Panc1 (cell line): ENCODE results near the gene ZSCAN21.

Experiments used
- CTCF ChIP-seq: fragments of 450-650 bp; IDR thresholded peaks from 2 replicates; pipeline ENCODE4 v1.5.1; 2017; ENCODE audit warnings: mild to moderate bottlenecking
- POLR2AphosphoS5 ChIP-seq: IDR thresholded peaks from 2 replicates; pipeline ENCODE4 v1.6.1; 2012; ENCODE audit warnings: mild to moderate bottlenecking, low read depth, low read length, moderate library complexity
- REST ChIP-seq, 2 experiments: IDR thresholded peaks; 2 replicates each; pipeline ENCODE4 v1.6.1; 2011 to 2012; ENCODE audit warnings: low read depth in 2 of 2, control low read depth in 1 of 2, low read length in 1 of 2, mild to moderate bottlenecking in 1 of 2, moderate library complexity in 1 of 2; ENCODE audit not compliant: insufficient read depth in 1 of 2
- SIN3A ChIP-seq: IDR thresholded peaks from 2 replicates; pipeline ENCODE4 v1.6.1; 2012; ENCODE audit warnings: low read depth, mild to moderate bottlenecking, low read length, moderate library complexity, borderline replicate concordance; ENCODE audit not compliant: insufficient read depth
- TCF7L2 ChIP-seq: IDR thresholded peaks from 2 replicates; pipeline ENCODE4 v1.6.1; 2011; ENCODE audit warnings: mild to moderate bottlenecking, low read depth, low read length, inconsistent platforms

GRCh38 chr7:100027197-100027596 lies 22.4 kb upstream of the ZSCAN21 start:
- no peak for TF ChIP-seq CTCF
- TF ChIP-seq REST (IDR thresholded peaks at IDR 0.05; ENCODE audit: insufficient read depth in 1 of 2, low read depth in 2 of 2, low read length in 1 of 2), result no peak
- TF ChIP-seq POLR2AphosphoS5, result no peak
- no peak for TF ChIP-seq TCF7L2
- TF ChIP-seq SIN3A, result no peak
